Stimulated activated naive CD8-positive, alpha-beta T cell treated with anti-CD3 and anti-CD28 coated beads, Interleukin-15, amount 100 ng/mL, for 72 hours (primary cell): ENCODE data around the gene FAM20B.
"Not testable (repeated sequence)": the region's sequence is repeated elsewhere in the genome, so short reads cannot be mapped to it uniquely, and the experiment has no call there.

Source experiments
- ATAC-seq: fragments of 150-1000 bp; cut with Tn5 transposase; 2 replicates; pipeline ENCODE4 v1.10.0; 2021; ENCODE audit warnings: mild to moderate bottlenecking, moderate library complexity
- DNase-seq, 2 donors: peaks; one replicate each; pipeline ENCODE4 v3.0.0; 2021 to 2022
- H3K27ac Mint-ChIP-seq, 2 donors: one replicate each; pipeline ENCODE4 v1.8.0; 2022; ENCODE audit warnings: mild to moderate bottlenecking in 2 of 2, mixed read lengths in 2 of 2, moderate library complexity in 2 of 2
- H3K27me3 Mint-ChIP-seq: one replicate; pipeline ENCODE4 v1.8.0; 2022; ENCODE audit warnings: mixed read lengths
- H3K4me1 Mint-ChIP-seq: one replicate; pipeline ENCODE4 v1.8.0; 2022; ENCODE audit warnings: mild to moderate bottlenecking, mixed read lengths
- H3K4me3 Mint-ChIP-seq, 2 donors: one replicate each; pipeline ENCODE4 v1.8.0; 2022; ENCODE audit warnings: mild to moderate bottlenecking in 2 of 2, mixed read lengths in 2 of 2, moderate library complexity in 1 of 2
- H3K9me3 Mint-ChIP-seq, 2 donors: one replicate each; pipeline ENCODE4 v1.8.0; 2022; ENCODE audit warnings: mixed read lengths in 2 of 2

The FAM20B gene

DNA sequence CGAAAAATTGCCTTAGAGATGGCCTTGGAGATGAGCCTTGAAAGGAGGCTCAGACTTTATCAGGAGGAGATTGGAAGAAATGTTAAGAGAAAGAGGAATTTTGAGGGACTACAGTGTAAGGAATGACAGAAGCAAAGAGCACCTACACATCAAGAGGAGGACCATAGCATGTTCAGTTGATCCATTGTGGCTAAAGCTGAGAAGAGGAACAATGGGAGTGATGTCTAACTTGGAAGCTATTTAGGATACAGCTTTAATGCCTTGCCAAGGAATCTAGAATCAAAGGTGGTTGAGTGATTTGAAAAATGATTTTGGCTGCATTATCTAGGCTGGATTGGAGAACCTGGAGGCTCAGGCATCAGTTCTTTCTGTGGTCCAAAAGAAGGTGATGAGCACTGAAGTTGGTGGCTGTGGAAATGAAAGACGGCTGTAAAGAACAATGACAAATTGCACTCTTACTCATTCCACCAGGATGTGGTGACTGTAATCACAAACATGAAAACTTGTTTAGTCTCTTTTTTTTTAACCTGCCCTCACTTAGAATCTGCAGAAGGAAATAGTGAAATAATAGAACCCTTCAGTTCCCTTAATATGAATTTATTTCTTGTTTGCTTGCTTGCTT is 11.3 kb downstream of the FAM20B start:
- Mint-ChIP-seq H3K4me1 (peaks cover 68% of the 10 kb centered on the region), H3K27ac (peak overlapping the region in 1 of 2 donors; percentile 47), H3K4me3 (peak overlapping the region in 1 of 2 donors; percentile 33), H3K27me3 (no peaks in the 10 kb centered on the region), H3K9me3 (no peaks in the 10 kb centered on the region)
- DNase-seq (peak; percentile 36 to 60), ATAC-seq (peak; percentile 82)

DNA sequence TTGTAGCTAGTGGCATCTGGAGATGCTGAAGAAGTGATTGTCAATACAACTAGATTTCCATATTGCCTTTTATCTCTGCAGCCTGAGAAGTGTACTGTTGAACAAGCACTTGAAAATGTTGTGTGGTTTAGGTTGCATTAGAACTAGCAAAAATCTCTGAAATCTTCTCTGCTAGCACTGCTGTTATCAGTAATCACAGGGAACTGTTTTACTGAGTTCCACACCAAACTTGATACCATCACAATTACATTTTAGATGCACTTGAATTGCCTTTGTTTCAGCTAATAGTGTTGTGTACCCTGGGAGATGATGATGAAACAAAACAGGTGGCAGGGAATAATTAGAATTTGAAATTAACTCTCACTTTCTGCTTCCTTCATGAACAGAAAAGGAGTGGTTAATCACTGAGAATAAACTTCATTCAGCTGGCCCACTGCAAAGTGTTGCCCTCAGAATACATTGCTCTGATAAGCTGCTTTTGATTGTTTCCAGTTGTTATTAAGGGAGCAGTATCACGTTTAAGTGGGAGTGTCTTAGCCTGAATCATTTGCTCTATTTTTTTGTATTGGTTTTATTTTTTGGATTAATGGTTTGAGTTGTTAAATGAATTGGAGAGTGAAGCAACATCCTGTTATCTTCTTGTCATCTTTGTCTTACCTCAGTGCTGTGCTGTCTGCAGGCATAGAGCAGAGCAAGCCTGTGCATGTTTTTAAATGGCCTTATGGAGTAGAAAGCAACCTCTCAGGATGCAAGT is 13.0 kb downstream of the FAM20B start:
- H3K4me1 Mint-ChIP-seq, result peaks cover 56% of the 10 kb centered on the region

DNA sequence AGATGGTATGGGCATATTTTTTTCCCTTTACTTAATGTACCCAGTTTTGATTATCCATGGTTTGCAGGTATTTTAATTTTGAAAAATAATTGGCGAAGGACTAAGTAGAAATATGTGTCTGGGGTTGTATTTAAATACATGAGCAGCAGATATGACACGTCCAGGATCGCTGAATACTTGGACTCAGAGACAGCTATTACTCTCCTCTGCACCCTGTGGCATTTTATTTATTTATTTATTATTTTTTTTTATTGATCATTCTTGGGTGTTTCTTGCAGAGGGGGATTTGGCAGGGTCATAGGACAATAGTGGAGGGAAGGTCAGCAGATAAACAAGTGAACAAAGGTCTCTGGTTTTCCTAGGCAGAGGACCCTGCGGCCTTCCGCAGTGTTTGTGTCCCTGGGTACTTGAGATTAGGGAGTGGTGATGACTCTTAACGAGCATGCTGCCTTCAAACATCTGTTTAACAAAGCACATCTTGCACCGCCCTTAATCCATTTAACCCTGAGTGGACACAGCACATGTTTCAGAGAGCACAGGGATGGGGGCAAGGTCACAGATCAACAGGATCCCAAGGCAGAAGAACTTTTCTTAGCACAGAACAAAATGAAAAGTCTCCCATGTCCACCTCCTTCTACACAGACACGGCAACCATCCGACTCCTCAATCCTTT is 13.9 kb downstream of the FAM20B start:
- H3K4me1 Mint-ChIP-seq, result peaks cover 47% of the 10 kb centered on the region
- ATAC-seq, H3K27me3 Mint-ChIP-seq, DNase-seq, H3K4me3 Mint-ChIP-seq, H3K9me3 Mint-ChIP-seq: not testable (repeated sequence)
- peak overlapping the region in 1 of 2 donors; percentile 16 for H3K27ac Mint-ChIP-seq

More for the DNA sequence above, 13.0 kb downstream of the FAM20B start:
- Mint-ChIP-seq H3K27ac (peak overlapping the region; percentile 16 to 54), H3K27me3 (no peaks in the 10 kb centered on the region), H3K4me3 (peak overlapping the region in 1 of 2 donors; percentile 18), H3K9me3 (no peaks in the 10 kb centered on the region)
- ATAC-seq (peak; percentile 64), DNase-seq (no peak)

DNA sequence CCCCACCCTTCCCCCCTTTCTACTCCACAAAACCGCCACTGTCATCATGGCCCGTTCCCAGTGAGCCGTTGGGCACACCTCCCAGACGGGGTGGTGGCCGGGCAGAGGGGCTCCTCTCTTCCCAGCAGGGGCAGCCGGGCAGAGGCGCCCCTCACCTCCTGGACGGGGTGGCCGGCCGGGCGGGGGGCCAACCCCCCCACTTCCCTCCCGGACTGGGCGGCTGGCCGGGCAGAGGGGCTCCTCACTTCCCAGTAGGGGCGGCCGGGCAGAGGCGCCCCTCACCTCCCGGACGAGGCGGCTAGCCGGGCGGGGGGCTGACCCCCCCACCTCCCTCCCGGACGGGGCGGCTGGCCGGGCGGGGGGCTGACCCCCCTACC is 14.5 kb downstream of the FAM20B start:
- not testable (repeated sequence) for H3K27me3 Mint-ChIP-seq, H3K27ac Mint-ChIP-seq, H3K4me3 Mint-ChIP-seq, ATAC-seq, DNase-seq, H3K9me3 Mint-ChIP-seq
- peaks cover 42% of the 10 kb centered on the region for H3K4me1 Mint-ChIP-seq

DNA sequence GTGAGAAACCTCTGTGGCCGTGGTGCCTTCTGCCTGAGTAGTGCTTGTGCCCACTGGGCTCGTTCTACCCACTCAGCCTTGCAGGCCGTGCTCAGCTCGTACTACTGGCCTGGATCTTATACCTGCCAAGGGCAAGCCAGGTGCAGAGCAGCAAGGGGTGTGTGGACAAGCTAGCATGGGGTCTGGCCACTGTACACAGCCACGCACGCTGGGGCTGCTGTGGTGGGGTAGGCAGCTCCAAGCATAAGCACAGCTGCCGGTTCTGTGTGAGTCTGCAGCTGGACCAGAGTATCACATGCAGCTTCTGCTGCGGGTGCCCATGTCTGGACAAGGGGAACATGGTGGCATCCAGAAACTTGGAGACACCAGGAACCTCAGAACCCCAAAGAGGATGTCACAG is 16.4 kb downstream of the FAM20B start:
- Mint-ChIP-seq H3K27ac (no peak overlapping the region), H3K9me3 (no peaks in the 10 kb centered on the region), H3K4me1 (peaks cover 23% of the 10 kb centered on the region), H3K27me3 (no peaks in the 10 kb centered on the region), H3K4me3 (no peak overlapping the region)
- no peak for ATAC-seq
- no peak for DNase-seq

DNA sequence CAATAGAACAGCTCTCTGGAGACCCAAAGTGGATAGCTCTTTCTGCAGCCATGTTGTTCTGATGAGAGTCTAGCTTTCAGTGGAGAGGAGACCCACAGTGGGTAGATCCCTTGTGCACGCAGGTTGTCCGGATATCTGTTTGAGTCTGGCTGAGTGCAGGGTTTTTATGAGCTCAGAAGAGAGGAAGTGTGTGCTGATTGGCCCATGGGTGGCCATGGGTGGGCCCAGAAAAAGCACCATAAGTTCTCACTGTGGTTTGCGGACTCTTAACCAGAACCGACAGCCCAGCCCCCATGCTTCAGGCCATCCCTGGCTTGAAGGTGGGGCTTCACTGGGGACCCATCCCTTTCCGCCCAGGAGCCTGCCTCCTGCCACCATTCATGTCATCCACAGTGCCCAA is 17.0 kb downstream of the FAM20B start:
- H3K9me3 Mint-ChIP-seq, result no peaks in the 10 kb centered on the region
- DNase-seq, result no peak
- no peaks in the 10 kb centered on the region for H3K27me3 Mint-ChIP-seq
- peaks cover 16% of the 10 kb centered on the region for H3K4me1 Mint-ChIP-seq
- no peak overlapping the region for H3K27ac Mint-ChIP-seq
- no peak overlapping the region for H3K4me3 Mint-ChIP-seq
- ATAC-seq, result no peak

DNA sequence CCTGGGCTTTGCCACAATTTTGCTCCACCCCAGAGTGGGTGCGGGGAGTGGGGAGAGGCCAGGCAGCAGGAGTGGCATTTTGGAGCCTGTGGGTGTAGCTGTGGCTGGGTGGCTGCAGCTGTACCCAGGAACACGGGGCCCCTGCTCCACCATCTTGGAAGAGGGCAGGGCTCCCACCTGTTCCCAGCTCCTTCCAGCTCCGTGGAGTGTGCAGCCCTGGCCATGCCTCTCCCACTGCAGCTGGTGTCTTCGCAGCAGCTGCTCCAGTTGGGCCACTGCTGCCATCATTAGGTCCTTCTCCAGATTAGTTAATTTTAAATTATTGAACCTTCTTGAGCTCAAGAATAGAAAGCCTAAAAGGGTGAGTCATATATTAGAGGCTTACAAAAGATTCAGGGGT is 17.6 kb downstream of the FAM20B start:
- Mint-ChIP-seq H3K4me1 (peaks cover 11% of the 10 kb centered on the region), H3K27ac (peak overlapping the region in 1 of 2 donors; percentile 47), H3K4me3 (no peak overlapping the region), H3K27me3 (no peaks in the 10 kb centered on the region), H3K9me3 (no peaks in the 10 kb centered on the region)
- ATAC-seq, result no peak
- no peak for DNase-seq

DNA sequence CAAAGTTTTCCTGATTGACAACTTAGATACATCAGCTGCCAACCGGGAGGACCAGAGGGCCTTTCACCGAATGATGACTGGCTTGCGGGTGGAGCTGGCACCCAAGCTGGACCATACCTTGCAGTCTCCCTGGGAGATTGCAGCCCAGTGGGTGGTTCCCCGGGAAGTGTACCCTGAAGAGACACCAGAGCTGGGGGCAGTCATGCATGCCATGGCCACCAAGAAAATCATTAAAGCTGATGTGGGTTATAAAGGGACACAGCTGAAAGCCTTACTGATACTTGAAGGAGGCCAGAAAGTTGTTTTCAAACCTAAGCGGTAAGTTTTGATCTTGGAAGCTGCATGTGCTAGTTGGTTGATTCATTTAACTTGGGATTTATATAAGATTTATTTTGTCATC is 18.2 kb downstream of the FAM20B start:
- H3K27me3 Mint-ChIP-seq, result no peaks in the 10 kb centered on the region
- no peak overlapping the region for H3K27ac Mint-ChIP-seq
- ATAC-seq (no peak), DNase-seq (no peak)
- H3K4me1 Mint-ChIP-seq, result peaks cover 4% of the 10 kb centered on the region
- no peak overlapping the region for H3K4me3 Mint-ChIP-seq
- no peaks in the 10 kb centered on the region for H3K9me3 Mint-ChIP-seq

DNA sequence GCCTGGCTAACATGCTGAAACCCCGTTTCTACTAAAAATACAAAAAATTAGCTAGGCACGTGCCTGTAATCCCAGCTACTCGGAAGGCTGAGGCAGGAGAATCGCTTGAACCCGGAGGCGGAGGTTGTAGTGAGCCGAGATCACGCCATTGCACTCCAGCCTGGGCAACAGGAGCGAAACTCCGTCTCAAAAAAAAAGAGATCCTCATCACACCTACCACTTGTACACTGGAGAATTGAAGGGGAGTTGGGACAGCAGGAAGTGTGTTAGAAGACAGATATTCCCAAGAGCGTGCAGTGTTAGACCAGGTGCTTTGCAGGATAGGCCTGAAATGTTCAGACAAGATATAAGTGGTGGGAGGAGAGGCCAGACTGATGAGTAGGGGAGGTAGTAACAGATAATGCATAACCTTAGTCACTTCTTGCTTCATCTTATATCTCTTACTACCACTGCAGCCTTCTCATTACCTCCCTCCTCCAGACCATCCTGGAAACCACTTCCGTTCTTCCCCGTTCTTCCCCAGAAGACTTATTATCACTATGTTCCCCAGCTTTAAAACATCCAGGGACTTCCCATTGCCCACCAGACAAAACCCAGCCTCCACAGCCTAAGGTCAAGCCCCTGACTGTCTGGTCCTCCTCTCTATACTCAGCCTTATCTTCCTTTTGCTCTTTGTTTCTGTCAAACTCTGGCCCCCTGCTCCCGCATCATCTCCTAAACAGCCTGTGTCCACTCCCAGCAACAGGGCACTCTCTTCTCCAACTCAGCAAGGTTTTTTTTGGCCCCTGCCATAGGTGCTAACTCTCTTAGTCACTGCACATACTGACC is 21.3 kb downstream of the FAM20B start:
- Mint-ChIP-seq H3K4me3 (no peak overlapping the region), H3K27ac (no peak overlapping the region), H3K27me3 (no peaks in the 10 kb centered on the region), H3K9me3 (no peaks in the 10 kb centered on the region), H3K4me1 (no peaks in the 10 kb centered on the region)
- no peak for DNase-seq
- ATAC-seq, result no peak

DNA sequence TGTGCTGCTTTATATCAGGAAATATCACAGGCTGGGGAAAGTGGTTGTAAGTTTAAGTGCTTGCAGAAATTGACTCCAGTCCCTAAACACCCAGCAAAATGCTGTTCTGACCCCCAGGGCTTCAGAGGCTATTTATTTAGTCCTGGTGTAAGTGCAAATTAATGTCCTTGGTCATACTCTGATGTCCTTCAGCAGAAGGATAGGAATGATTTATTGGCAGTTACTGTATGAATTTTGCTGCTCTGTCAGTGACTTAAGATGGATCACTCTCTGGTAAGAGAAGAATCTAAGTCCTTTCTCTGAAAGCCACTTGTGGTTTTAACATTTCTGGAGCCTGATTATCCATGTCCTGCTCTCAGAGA is 21.9 kb downstream of the FAM20B start:
- ATAC-seq (no peak), DNase-seq (no peak)
- Mint-ChIP-seq H3K9me3 (no peaks in the 10 kb centered on the region), H3K4me1 (no peaks in the 10 kb centered on the region), H3K27me3 (no peaks in the 10 kb centered on the region), H3K27ac (no peak overlapping the region), H3K4me3 (no peak overlapping the region)

DNA sequence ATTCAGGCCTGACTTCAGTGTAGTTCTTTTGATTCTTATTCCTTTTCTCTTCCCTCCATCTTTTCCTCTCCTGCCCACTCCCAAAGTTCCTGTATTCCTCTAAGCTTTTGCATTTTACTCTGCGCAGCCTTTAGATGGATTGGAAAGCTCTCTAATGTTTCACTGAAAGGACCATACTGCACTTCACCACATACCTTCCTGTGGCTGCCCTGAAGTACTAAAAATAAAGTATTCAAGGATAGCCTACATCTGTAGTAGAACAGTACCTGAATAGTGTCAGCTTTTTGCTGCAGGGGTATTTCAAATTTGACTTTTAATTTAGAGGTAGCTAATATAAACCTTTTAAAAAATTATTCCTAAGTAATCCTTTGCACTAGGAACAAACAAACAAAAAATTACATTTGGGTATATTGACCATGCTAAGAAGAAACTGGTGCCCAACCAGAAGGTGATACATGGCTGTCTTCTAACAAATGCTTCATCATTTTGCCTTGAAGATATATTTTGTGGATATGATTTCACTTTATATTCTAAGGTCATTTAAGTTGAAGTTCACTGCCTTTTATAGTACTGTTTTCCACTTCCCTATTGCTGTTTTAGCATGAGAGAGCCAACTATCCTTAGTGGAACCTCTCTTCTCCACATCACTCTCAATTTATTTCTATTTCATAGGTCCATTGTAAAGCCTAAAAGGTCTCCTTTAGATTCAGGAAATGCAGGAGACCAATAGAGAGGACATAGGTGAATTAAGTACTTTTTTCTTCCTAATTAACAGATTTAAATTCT is 22.8 kb downstream of the FAM20B start:
- Mint-ChIP-seq H3K9me3 (no peaks in the 10 kb centered on the region), H3K4me1 (no peaks in the 10 kb centered on the region), H3K27ac (no peak overlapping the region), H3K4me3 (no peak overlapping the region), H3K27me3 (no peaks in the 10 kb centered on the region)
- no peak for DNase-seq
- ATAC-seq, result no peak

DNA sequence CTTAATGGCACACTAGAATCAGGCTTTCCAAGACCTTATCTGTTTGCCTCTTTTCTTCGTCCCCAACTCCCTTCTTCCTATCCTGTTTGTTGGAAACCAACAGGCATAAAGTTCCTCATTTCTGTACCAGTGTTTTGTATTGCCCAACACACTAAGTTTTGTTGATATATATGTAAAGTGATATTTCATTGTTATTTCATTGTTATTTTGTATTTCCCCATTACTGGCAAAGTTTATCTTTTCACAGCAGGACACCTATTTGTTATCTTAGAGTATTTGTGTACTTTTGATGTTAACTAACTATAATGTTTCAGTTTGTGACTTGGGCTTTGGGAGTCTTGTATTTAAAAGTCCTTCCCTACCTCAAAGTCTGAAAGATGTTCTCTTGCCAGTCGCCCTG is 27.1 kb downstream of the FAM20B start:
- no peak overlapping the region for H3K4me3 Mint-ChIP-seq
- H3K27me3 Mint-ChIP-seq, result no peaks in the 10 kb centered on the region
- H3K9me3 Mint-ChIP-seq, result no peaks in the 10 kb centered on the region
- DNase-seq, result no peak
- ATAC-seq, result no peak
- no peaks in the 10 kb centered on the region for H3K4me1 Mint-ChIP-seq
- no peak overlapping the region for H3K27ac Mint-ChIP-seq

DNA sequence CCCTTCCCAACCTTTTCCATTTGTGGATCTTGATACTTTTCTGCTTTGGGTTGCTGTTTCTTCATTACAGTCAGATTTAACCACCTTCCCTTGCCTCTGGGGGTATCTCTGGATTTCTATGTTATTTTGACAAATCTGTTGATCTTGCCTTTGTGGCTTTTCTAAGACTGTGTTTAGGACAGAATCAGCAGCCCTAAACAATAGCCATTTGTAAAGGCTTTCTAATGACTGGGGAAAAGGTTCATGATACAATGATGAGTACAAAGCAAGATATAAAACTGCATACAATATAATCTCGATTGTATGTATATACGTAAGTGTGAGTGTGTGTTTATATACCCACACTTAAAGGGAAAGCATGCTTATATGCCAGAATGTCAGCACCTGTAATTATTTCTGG is 27.8 kb downstream of the FAM20B start:
- no peaks in the 10 kb centered on the region for H3K27me3 Mint-ChIP-seq
- no peak overlapping the region for H3K27ac Mint-ChIP-seq
- H3K4me1 Mint-ChIP-seq, result no peaks in the 10 kb centered on the region
- H3K4me3 Mint-ChIP-seq, result no peak overlapping the region
- ATAC-seq (no peak), DNase-seq (no peak)
- H3K9me3 Mint-ChIP-seq, result no peaks in the 10 kb centered on the region

DNA sequence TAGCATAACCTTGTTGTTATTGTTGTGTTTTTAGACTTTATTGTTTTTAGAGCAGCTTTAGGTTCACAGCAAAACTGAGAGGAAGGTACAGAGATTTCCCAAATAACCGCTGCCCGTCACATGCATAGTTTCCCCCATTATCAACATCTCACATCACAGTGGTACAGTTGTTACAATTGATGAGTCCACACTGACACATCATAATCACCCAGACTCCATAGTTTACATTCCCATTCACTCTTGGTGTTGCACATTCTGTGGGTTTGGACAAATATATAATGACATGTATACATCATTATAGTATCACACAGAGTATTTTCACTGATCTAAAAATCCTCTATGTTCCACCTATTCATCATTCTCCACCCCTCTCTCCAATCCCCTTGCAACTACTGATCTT is 30.2 kb downstream of the FAM20B start:
- H3K4me3 Mint-ChIP-seq, result no peak overlapping the region
- ATAC-seq (no peak), DNase-seq (no peak)
- H3K9me3 Mint-ChIP-seq, result no peaks in the 10 kb centered on the region
- peak overlapping the region in 1 of 2 donors; percentile 21 for H3K27ac Mint-ChIP-seq
- H3K27me3 Mint-ChIP-seq, result no peaks in the 10 kb centered on the region
- no peaks in the 10 kb centered on the region for H3K4me1 Mint-ChIP-seq
